MG63 (cell line): Measurements from ENCODE around the gene METTL23. TPM values are rescaled to one million over a fixed set of nuclear protein-coding genes. Genes with fewer than 3 reads are reported as not detected.
"Not testable (repeated sequence)": the region's sequence is repeated elsewhere in the genome, so short reads cannot be mapped to it uniquely, and the experiment has no call there.

ENCODE experiments used
- DNase-seq: peaks from one replicate; pipeline ENCODE4 v3.0.0-alpha.2; 2020
- H3K27me3 ChIP-seq: fragments of 250-450 bp; sonication (Bioruptor Pico); 2 replicates; pipeline ENCODE4 v1.5.1; 2020; ENCODE audit warnings: mild to moderate bottlenecking, moderate library complexity
- H3K36me3 ChIP-seq: fragments of 250-450 bp; sonication (Bioruptor Pico); 2 replicates; pipeline ENCODE4 v1.5.1; 2020; ENCODE audit warnings: mild to moderate bottlenecking, moderate library complexity
- H3K4me3 ChIP-seq: fragments of 250-450 bp; sonication (Bioruptor Pico); 2 replicates; pipeline ENCODE4 v1.5.1; 2020; ENCODE audit warnings: mild to moderate bottlenecking, moderate library complexity
- H3K9me3 ChIP-seq: fragments of 250-450 bp; sonication (Bioruptor Pico); 2 replicates; pipeline ENCODE4 v1.5.1; 2020; ENCODE audit warnings: mild to moderate bottlenecking, moderate library complexity
- total RNA-seq: library from RNA; depleted of rRNA; stranded (reverse); fragments of >200 nt; shearing (Covaris generic); gene quantifications from 2 replicates; pipeline ENCODE4 v1.2.3, GENCODE V29; 2014; ENCODE audit warnings: low replicate concordance

Gene METTL23
- total RNA-seq, 1 experiment from 2014 or later = 44.9 TPM

GRCh38 chr17:76722279-76722678 is 4.4 kb upstream of the METTL23 start:
- H3K27me3 ChIP-seq = no peaks in the 10 kb centered on the region
- no peak overlapping the region for H3K4me3 ChIP-seq
- no peaks in the 10 kb centered on the region for H3K9me3 ChIP-seq
- no peak for DNase-seq
- peaks cover 80% of the 10 kb centered on the region for H3K36me3 ChIP-seq

DNA sequence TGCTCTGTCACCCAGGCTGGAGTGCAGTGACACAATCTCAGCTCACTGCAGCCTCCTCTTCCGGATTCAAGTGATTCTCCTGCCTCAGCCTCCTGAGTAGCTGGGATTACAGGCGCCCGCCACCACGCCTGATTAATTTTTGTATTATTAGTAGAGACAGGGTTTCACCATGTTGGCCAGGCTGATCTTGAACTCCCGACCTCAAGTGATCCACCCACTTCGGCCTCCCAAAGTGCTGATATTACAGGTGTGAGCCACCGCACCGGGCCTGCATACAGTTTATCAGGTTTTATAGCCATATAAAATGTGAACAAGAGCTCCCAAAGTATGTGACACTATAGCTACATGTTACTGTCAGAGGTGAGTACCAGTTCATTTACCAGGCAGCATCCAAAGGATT is 3.7 kb upstream of the METTL23 start:
- peaks cover 73% of the 10 kb centered on the region for H3K36me3 ChIP-seq
- not testable (repeated sequence) for DNase-seq, H3K4me3 ChIP-seq, H3K27me3 ChIP-seq, H3K9me3 ChIP-seq

DNA sequence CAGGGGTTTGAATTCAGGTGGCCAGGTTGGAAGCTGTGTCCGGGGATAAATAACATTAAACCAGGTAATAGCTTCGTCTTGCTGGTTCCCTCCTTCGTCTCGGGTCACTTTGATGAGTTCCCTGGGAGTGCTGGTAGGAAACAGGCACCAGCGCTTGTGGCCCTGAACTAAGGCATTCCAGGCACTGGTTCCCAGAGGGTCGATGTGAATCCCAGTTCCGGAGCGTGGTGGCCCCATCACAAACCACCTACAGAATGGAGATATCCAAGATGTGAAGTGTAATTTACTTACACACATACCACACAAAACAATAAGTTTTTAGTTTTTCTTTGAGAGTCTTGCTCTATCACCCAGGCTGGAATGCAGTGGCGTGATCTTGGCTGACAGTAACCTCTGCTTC is 2.8 kb upstream of the METTL23 start:
- H3K27me3 ChIP-seq = no peaks in the 10 kb centered on the region
- H3K36me3 ChIP-seq = peaks cover 67% of the 10 kb centered on the region
- H3K9me3 ChIP-seq = no peaks in the 10 kb centered on the region
- H3K4me3 ChIP-seq = no peak overlapping the region
- no peak for DNase-seq

DNA sequence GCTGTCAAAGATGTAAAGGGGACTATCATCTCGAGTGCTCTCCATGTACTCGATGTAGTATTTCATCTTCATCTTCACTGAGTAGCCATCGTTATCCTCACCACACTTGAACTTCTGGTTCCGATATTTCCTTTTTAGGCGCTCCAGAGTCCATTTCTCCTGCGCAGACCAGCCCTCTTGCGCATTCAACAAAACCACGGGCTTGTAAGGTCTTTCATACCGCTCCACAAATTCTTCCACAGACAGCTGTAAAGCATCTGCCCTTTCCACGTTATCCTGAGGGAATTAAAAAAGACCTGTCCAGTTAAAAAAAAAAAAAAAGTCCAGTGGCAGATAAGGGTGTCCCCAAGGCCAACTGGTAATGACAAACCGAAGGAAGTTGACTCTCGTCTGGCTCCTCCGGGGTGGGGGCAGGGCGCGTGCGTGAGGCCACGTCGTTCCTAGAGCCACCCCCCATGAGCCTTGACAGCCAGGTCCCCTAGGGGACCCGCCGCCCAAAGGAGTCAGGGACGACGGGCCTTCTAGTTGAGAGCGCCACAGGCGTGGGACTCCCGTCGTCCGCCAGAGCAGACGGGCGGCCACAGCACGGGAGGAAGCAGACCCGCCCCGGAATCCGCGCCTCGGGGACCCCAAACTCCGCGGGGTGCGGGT is 934 bp upstream of the METTL23 start:
- Histone ChIP-seq H3K9me3 (no peaks in the 10 kb centered on the region), H3K4me3 (peak overlapping the region; percentile 99), H3K27me3 (no peaks in the 10 kb centered on the region), H3K36me3 (peaks cover 61% of the 10 kb centered on the region)
- DNase-seq = peak; percentile 54

- Histone ChIP-seq H3K9me3 (no peaks in the 10 kb centered on the region), H3K27me3 (no peaks in the 10 kb centered on the region), H3K36me3 (peaks cover 58% of the 10 kb centered on the region), H3K4me3 (peak within 1 kb of the TSS; percentile 99)
- DNase-seq = peak; percentile 98
These were observed 336 bp upstream of the METTL23 start, which contains the start of gene JMJD6 for GRCh38 chr17:76726231-76726775. Gene JMJD6 (minus strand): TSS chr17:76726606. CDS start chr17:76726475, 131 bp downstream.

GRCh38 chr17:76727745-76728456 is 1.3 kb downstream of the METTL23 start:
- H3K27me3 ChIP-seq = no peaks in the 10 kb centered on the region
- DNase-seq = no peak
- H3K36me3 ChIP-seq = peaks cover 61% of the 10 kb centered on the region
- peak overlapping the region; percentile 99 for H3K4me3 ChIP-seq
- no peaks in the 10 kb centered on the region for H3K9me3 ChIP-seq

DNA sequence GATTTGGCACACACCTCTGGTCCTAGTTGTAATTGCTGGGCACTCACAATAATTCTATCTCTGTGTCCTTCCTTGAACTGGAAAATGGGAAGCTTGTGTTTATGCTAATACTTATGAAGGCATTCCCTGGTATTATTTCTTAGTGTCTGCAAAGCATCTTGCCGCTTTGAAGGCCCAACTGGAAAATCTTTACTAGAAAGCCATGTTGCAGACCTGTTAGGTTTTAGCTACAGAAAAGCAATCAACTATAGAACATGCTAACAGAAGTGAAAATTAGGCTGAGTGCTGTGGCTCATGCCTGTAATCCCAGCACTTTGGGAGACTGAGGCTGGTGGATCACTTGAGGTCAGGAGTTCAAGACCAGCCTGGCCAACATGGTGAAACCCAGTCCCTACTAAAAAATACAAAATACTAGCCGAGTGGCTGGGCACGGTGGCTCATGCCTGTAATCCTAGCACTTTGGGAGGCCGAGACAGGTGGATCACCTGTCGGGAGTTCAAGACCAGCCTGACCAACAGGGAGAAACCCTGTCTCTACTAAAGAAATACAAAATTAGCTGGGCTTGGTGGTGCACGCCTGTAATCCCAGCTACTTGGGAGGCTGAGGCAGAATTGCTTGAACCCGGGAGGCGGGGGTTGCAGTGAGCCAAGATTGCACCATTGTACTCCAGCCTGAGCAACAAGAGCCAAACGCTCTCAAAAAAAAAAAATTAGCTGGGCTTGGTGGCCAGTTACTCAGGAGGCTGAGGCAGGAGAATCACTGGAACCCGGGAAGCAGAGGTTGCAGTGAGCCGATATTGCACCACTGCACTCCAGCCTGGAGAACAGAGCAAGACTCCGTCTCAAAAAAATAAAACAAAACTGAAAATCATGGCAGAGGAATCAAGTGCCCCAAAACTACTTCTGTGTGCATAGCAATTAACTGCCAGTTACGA is 5.4 kb downstream of the METTL23 start:
- H3K9me3 ChIP-seq, DNase-seq, H3K4me3 ChIP-seq, H3K27me3 ChIP-seq: not testable (repeated sequence)
- H3K36me3 ChIP-seq = peaks cover 73% of the 10 kb centered on the region

DNA sequence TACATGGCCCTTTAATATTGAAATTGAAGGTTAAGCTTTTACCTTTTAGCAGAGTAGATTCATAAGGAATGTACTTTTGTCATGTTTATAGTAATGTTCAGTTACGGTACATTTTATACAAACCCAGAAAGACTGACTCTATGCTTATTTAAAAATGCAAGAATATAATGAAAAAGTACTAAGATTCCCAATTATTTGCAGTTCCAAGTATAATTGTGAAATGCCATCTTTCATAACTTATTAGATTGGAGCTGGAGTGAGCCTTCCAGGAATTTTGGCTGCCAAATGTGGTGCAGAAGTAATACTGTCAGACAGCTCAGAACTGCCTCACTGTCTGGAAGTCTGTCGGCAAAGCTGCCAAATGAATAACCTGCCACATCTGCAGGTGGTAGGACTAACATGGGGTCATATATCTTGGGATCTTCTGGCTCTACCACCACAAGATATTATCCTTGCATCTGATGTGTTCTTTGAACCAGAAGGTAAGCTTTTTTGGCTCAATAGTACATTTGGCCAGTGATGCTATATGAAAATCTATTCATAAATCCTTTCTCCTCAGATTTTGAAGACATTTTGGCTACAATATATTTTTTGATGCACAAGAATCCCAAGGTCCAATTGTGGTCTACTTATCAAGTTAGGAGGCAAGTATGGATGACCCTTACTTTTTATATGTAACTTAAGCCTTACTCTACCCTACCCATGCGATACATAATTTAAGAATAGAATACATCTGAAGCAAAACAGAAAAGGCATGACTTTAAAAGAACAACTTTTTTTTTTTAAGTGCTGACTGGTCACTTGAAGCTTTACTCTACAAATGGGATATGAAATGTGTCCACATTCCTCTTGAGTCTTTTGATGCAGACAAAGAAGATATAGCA is 6.3 kb downstream of the METTL23 start:
- no peaks in the 10 kb centered on the region for H3K27me3 ChIP-seq
- no peaks in the 10 kb centered on the region for H3K9me3 ChIP-seq
- peaks cover 73% of the 10 kb centered on the region for H3K36me3 ChIP-seq
- peak; percentile 44 for DNase-seq
- H3K4me3 ChIP-seq = peak overlapping the region; percentile 97; the same call in 1 of the 2 replicates

GRCh38 chr17:76733618-76733957 is 6.9 kb downstream of the METTL23 start:
- H3K36me3 ChIP-seq = peaks cover 70% of the 10 kb centered on the region
- H3K4me3 ChIP-seq = peak overlapping the region; percentile 97
- DNase-seq = no peak
- no peaks in the 10 kb centered on the region for H3K9me3 ChIP-seq
- no peaks in the 10 kb centered on the region for H3K27me3 ChIP-seq

DNA sequence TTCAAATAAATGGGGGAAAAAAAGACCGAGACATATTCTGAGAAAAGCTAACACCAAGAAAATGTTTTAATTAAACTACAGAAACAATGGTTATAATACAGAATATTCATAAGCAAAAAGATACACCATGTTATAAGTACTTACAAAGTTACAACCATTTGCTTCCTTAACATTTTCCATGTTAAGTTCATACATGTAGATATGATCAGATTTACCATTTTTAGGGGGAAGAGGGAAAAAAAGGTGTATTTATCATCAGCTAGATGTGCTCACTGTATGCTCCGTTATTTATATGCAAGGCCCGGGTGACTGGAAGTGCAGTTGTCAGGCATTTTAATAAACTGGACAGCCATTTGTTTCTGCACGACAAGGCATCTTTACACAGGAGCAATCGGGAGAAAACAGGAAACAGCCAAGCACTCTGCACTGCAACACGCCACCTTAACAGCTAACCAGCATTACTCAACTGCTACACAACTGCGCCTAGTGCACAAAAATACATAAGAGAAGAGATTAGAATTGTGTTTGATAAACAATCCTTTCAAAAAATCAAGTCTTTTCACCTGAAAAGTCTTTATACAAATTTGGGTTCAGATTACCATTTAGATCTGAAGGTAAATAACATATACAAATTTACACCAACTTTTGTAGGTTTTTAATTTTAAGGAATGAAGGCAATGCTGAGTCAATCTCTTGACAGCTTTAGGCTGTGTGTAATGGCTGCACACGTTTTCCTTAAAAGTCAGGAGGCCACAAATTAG is 7.6 kb downstream of the METTL23 start:
- Histone ChIP-seq H3K36me3 (peaks cover 68% of the 10 kb centered on the region), H3K9me3 (no peaks in the 10 kb centered on the region), H3K4me3 (peak overlapping the region; percentile 97), H3K27me3 (no peaks in the 10 kb centered on the region)
- no peak for DNase-seq

- H3K36me3 ChIP-seq = peaks cover 63% of the 10 kb centered on the region
- no peaks in the 10 kb centered on the region for H3K27me3 ChIP-seq
- DNase-seq = no peak
- no peaks in the 10 kb centered on the region for H3K9me3 ChIP-seq
- H3K4me3 ChIP-seq = peak overlapping the region; percentile 97
These were observed 8.4 kb downstream of the METTL23 start for GRCh38 chr17:76735006-76735405.

DNA sequence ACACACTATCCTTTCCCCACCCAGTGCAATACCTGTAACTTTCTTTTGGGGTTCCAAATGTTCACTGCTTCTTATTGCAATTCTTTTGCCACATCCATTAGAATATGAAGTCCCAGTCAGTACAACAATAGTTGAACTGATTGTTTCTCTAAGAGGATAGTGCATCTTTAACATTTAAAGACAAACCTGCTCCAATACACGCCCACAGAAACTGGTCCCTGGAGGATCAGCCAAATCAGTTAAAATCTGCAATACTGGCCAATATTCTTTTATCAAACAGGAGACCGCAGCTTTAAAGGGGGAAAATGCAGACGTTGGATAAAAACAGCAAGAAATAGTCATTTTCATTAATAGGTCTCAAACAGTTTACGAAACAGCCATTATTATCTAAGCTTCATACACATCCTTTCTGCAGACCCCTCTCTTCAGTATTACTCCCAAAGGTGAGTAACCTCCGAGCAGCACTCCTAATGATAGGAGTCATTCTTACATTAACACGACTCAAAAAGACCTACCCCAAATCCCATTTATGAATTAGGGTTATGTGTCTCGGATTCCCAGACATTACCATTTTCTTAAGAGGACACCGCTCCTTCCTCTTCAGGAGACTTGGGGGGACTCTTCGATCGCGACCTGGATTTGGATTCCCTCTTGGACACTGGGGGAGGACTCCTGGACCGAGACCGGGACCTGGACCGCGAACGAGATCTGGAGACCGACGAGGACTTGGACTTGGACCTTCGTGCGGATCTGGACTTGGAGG is 9.1 kb downstream of the METTL23 start:
- peaks cover 57% of the 10 kb centered on the region for H3K36me3 ChIP-seq
- H3K27me3 ChIP-seq = no peaks in the 10 kb centered on the region
- DNase-seq = no peak
- no peaks in the 10 kb centered on the region for H3K9me3 ChIP-seq
- H3K4me3 ChIP-seq = peak overlapping the region; percentile 97

DNA sequence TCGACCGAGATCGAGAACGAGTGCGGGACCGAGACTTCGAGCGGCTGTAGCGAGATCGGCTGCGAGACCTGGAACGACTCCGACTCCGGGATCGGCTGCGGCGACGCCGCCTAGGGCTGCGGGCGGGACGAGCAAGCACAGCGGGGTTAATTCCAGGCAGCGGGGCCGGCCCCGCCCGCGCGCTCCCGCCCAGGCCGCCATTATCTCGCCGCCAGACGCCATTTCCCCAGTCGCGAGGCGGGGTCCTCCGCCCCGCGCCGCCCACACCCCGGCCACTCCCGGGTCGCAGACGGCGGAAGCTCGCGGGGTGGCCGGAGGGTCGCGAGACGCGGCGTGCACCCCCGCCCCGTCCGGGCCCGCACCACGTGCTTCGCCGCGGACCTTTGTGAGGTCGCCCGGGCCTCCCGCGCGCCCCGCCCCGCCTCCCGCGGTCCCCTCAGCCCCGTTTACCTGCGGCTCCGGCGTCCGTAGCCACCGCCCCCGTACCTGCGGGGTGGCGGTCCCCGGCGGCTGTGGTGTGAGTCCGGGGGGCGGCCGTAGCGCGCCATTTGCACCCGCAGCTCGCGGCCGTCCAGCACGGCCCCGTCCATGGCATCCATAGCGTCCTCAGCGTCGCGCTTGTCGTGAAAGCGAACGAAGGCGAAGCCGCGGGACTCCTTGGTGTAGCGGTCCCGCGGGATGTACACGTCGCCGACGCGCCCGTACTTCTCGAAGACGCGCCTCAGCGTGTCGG is 9.9 kb downstream of the METTL23 start:
- Histone ChIP-seq H3K9me3 (no peaks in the 10 kb centered on the region), H3K36me3 (peaks cover 57% of the 10 kb centered on the region), H3K4me3 (peak overlapping the region; percentile 97), H3K27me3 (no peaks in the 10 kb centered on the region)
- peak; percentile 69 for DNase-seq

- no peaks in the 10 kb centered on the region for H3K9me3 ChIP-seq
- H3K27me3 ChIP-seq = no peaks in the 10 kb centered on the region
- peak within 1 kb of the TSS; percentile 97 for H3K4me3 ChIP-seq
- peaks cover 52% of the 10 kb centered on the region for H3K36me3 ChIP-seq
- peak; percentile 99 for DNase-seq
These were observed 10.5 kb downstream of the METTL23 start, which contains the start of gene SRSF2 for GRCh38 chr17:76737082-76737675. Gene SRSF2 (minus strand): TSS chr17:76737331. CDS start chr17:76737160, 171 bp downstream.
